ENCODE measurements around the gene NFKB1.

DNA sequence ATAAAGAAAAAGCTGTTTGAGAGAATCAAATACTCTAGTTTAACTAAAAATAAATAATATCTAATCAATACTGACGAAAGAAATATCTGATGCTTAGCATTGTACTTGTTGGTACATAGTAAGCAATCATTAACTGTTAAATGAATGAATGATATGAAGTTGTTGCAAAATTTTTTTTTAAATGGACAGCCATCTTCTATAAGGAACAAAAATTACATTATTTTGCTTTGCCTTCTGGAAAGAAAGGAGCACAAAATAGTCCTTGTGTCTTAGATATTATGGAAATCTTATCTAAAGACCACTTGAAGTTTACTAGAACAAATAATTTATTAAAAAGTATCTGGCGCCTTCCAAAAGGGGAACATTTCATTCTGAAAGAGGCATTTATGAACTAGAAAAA lies 4.5 kb downstream of the NFKB1 start:
- TF ChIP-seq, protein P1, sequence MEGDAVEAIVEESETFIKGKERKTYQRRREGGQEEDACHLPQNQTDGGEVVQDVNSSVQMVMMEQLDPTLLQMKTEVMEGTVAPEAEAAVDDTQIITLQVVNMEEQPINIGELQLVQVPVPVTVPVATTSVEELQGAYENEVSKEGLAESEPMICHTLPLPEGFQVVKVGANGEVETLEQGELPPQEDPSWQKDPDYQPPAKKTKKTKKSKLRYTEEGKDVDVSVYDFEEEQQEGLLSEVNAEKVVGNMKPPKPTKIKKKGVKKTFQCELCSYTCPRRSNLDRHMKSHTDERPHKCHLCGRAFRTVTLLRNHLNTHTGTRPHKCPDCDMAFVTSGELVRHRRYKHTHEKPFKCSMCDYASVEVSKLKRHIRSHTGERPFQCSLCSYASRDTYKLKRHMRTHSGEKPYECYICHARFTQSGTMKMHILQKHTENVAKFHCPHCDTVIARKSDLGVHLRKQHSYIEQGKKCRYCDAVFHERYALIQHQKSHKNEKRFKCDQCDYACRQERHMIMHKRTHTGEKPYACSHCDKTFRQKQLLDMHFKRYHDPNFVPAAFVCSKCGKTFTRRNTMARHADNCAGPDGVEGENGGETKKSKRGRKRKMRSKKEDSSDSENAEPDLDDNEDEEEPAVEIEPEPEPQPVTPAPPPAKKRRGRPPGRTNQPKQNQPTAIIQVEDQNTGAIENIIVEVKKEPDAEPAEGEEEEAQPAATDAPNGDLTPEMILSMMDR (conservative IDR thresholded peaks at IDR 0.05 in 1 of 2, IDR thresholded peaks at IDR 0.05 in 1 of 2; ENCODE audit: low read depth in 1 of 2, low read length in 2 of 2) = no peak
- no peak for TF ChIP-seq EZH2 (IDR thresholded peaks at IDR 0.05; ENCODE audit: low read length, missing control alignments)
